HG02981 (cell line): Measurements from ENCODE around the gene CCBE1.

ENCODE experiments used
- ATAC-seq: cut with Tn5 transposase; IDR thresholded peaks from one replicate; pipeline ENCODE4 v1.9.1; 2021; ENCODE audit warnings: mild to moderate bottlenecking, moderate library complexity; ENCODE audit not compliant: unreplicated experiment

The CCBE1 gene

DNA sequence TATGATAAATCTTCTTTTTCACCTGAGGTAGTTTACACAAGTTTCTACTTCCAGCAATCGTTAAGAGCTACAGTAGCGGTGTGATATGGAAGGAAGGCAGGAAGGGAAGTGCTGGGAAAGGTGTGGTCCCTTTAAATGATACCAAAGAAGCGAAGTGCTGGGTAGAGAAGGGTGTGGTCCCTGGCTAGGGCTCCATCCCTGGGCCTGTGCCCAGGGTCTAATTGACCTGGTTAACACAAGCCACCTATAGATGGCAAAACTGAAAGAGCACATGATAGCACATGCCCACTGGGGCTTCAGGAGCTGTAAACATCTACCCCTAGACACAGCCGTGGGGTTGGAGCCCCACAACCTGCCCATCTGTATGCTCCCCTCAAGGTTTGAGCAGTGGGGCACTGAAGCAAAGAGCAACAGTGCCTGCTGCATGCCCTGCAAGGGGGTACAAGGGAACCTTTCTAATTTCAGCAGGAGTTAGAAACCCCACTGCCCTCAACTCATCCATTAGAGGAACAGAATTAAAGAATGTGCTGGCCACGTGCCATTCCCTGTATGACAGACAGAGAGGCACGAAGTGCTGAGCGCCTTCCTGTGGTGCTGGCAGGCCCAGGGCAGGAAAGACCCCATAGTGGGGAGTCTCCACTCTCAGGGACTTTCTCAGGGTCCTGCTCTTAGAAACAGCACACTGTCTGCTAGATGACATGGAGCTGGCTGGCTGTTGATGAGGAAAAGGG, 185.0 kb downstream of the CCBE1 start:
- no peak for ATAC-seq

DNA sequence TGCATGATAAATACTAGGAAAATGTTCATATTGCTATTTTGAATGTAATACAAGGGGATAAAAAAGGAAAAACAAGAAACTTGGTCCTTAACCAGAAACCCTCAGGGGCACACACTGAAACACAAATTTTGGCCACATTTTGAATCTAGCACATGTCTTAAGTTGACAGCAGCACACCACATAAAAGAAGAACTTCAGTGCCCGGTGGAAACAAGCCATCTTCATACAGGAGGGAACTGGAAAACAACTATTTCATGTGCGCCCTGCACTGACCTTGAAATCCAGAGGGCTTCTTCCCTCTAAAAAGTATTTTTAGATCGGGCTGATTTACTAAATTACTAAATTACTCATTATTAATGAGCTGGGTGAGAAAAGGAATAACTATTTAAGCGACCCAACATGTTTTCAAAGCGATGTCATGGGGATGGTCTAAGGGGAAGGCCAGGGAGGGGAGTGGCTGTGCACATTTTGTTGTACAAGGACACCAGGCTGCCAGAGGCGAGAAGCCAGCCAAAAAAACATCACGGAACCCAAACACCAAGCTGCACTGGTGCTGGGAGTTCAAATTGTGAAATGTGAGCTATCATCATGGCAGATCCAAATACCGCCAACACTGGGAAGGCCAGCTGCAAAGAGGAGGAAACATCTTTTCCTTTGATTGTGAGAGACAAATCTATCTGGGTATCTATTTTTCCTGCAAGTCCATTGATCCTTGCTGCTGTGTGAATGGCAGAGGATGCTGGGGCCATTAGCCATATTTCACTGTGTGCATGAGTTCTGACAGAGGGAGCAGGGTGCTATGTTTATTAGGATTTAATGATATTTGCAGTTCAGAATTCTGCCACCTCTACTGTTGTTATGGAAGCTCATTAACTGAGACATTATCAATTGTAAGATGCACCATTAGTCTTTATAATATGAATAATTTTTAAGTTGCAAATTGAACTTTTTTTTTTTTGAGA, 187.5 kb downstream of the CCBE1 start:
- no peak for ATAC-seq

DNA sequence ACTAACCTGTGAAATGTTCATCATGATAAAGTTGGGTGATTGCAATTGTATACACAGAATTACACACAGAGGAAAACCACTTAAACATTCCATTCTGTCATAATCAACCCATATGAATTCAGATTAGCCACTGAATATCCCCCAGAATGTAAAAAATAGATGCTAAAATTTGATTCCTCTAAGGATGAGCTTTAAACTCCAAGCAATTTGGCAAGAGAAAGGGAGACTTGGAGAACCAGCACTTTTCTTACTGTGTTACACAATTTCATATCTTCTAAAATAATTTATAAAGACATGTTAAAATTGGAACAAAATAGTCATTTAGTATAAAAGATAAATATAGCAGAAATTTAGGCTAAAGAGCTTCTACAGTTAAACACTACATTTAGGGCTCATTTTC, 191.9 kb downstream of the CCBE1 start:
- no peak for ATAC-seq

DNA sequence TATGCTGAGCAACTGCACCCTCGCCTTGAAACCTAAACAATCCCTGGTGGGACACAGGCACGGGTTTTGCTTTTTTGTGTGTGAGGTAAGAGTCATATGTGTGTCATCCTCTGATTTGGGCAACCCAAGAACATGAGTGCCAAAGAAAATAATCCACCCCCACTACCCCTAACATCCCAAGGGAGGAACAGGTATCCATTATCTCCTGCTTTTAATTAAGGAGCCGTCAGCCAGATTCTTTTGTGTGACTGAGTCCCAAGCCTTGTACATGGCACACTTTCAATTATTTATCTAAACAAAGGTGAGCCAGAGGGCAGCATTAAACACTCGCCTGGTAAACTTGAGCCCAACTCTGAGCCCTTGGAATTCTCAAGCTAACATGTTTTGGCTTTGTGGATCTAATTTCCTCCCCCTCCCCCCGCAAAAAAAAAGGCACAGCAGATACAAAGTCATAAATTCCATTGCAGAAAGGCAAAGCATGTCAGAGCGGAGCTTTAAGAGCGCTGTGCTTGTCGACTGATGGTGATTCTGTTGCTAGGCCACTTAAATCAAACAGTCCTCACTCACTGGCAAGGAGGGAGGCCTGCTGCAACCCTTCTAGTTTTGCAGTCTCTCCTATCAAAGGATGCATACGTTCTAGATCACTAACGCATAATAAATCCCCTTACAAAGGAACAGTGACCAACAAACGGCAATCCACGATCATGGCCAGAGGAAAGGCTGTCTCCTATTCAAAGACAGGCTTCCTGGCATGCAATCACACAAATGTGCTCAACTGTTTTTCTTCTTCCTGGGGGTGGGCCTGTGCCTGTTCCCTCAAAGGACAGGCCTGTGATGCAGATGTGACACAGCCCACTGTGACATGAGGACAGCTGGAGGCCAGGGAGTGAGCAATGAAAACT, 194.7 kb downstream of the CCBE1 start:
- no peak for ATAC-seq

DNA sequence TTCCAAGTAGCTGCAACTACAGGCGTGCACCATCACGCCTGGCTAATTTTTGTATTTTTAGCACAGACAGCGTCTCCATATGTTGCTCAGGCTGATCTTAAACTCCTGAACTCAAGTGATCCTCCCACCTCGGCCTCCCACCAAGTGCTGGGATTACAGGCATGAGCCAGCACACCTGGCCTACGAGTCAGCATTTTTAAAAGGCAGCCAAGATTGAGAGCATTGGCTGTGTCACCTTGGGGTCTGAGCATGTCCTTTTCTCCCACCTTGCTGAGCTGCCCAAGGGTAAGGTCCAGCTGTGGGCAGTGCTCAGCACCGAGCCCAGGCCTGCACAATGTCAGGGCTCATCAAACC, 195.3 kb downstream of the CCBE1 start:
- no peak for ATAC-seq

DNA sequence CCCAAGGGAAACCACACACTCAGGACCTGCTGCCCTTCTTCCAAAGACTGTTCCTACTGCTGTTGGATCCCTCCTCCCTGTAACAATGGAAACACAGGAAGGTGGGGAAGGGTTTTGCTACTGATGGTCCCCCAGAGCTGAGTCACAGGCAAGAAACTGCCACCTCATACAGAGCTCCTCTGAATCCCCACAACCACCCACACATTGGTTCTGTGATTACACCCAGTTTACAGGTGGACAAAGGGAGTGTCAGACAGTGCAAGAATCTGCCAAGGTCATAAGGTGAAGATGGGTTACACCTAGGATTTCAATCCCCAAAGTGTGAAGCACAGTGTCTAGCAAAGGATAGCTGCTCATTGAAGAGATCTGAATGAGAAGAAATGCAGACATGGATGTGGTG, 196.5 kb downstream of the CCBE1 start:
- no peak for ATAC-seq

DNA sequence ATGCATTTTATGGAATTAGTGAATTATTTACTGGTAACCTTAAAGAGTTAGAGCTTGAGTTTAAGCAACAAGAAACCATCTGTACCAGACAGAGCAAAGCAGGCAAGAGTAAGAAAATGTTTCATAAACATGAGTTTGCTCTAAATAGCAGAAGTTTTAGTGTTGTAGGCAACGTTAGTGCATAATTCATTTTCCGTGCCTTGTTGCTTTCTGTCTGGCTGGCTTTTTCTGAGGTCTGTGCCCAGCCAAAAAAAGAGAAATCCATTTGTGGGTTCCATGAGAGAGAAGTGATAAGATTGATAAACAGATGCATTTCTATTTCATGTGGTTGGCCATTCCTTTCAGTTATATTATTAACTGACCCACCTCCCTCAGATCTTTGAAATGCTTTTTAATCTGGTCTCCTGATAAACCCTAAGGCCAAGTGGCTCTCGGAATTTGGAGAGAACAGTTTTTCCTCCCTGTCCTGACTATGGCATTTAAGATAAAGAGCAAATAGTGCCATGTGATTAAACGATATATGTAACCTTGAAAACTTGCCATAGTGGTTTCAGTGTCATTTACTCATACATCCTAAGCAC, 198.6 kb downstream of the CCBE1 start:
- no peak for ATAC-seq

DNA sequence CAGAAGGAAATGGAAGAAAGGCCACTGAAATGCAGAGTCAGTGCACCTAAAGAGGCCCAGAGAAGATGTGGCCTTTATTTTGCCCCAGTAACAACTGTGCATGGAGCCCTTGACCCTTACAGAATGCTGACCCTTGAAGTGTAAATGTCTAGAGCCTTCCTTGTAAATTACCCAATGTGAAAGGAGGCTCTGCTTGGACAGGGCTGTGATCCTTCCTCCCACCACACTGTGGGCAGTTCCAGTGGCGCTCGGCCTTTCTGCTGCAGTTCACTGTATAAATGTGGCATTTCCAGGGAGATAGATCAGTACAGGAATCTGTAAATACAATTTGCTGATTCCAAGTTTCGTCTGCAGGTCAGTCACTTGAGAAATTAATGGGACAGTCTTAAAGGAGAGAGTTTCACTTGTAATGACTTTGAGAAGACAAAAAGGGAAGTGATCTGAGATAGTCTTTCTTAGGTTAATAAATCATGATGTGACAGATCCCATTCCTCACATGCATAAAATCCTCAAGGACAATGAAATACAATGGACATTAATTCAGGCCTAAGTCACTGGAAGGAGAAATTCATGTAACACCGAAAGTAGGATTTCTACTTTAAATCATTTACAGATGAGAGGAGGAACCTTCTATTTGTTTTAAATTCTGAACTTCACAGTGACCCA, 204.3 kb downstream of the CCBE1 start:
- no peak for ATAC-seq

DNA sequence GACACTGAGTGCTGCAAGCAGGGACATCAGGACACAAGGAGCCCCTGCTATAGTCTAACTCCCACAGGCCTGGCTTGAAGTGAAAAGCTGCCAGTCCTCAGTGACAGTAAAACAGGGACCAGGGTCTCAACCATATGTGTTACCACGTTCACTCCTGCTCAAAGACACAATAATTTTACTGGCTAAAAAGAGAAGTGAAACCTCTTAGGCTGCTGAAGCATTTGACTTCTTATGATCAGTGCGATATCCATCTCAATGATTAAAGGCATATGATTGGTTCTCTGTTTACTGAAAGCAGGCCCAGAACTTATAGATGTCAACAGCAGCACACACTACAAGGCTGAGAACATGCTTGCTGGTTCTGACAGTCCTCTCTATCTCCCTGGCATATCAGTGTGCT, 208.3 kb downstream of the CCBE1 start:
- peak; percentile 68 for ATAC-seq

DNA sequence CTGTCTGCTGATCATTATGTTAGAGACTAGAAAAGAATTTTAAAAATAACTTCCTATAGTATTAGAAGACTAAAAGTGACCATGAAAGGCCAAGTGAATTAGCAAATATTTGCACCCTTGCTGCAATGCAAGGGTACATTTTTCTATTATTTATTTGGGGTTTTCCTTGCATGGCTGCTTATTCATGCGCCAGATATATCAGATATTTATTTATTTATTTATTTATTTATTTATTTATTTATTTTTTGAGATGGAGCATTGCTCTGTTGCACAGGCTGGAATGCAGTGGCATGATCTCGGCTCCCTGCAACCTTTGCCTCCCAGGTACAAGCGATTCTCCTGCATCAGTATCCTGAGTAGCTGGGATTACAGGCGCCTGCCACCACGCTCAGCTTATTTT, 211.8 kb downstream of the CCBE1 start:
- ATAC-seq, result no peak

DNA sequence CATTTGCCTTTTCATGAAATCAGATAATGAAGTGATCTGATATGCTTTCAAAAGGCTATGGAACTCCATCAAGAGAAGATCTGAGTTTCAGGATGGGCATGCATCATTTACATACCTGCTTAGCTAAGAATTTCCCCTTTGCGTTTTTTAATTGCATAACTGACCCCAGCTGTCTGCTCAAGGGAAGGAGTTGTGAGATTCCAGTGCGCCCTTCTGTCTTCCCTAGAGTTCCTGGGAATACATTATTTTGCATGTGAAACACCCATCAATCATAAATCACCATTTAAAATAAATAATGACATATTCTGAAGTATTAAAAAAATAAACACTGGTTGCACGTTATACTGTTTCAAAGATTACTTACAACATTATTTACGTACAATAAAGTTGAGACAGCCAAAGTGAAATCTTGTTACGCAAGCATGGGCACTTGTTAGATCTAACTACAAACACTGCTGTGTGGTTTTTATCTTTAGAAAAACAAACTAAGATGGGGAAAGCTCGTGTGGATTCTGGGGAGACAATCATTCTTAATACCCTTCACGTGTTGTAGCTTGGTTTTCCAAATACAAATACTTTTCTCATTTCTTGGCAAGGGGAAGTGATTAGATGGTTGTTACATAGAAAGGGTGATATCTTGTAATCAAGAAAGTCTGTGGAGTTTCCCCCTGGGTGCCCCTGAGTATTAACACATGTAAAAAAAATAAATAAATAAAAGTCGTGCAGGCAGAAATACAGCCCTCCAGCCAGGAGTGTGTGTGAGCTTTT, 212.5 kb downstream of the CCBE1 start:
- no peak for ATAC-seq

DNA sequence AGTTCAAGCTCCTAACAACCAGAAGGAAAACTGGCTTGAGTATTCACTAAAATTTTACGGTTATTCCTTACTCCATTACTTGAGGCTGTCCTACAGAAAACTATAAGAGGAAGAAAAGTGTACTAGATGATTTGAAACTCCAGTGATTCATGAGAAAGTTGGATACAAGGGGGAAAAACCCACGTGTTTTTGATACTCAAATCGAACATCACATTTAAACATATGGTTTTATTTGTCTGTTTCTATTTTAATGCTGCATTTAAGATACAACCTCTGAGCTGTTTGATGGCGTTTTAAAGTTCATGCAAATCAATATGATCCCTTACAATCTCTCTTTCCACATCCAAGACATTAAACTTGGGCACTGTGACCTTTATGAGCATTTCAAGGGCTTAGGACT, 213.1 kb downstream of the CCBE1 start:
- ATAC-seq, result no peak

DNA sequence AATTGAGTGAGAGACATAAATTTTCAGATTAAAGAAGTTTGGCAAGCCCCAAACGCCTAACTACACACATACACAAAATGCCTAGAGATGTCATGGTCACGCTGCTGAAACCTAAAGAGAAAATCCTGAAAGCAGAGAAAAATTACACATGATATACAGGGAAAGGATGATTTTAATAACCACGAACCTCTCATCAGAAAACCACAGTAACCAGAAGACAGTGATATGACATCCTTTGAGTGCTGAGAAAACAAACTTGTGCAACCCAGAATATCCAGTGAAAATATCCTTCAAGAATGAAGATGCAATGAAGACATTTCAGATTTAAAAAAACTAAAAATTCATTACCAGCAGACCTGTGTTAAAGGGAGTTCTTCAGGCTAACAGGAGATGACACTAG, 215.8 kb downstream of the CCBE1 start:
- no peak for ATAC-seq

DNA sequence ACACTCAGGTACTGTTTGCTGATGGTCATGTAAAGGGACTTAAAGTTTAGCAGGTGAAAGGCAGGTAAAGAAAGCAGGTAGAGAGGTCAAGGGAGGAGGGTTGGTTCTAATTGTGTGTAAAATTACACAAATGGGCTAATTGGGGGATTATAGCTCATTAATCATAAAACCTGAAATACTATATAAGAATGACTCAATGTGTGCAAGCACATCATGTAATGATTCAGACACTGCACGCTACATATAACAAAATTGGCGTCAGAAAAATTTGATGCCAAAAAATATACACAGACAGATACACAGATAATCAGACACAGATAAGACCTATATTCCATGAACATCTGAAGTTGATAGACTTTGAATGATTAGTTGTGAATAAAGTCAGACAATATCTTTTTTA, 217.4 kb downstream of the CCBE1 start:
- ATAC-seq, result no peak

DNA sequence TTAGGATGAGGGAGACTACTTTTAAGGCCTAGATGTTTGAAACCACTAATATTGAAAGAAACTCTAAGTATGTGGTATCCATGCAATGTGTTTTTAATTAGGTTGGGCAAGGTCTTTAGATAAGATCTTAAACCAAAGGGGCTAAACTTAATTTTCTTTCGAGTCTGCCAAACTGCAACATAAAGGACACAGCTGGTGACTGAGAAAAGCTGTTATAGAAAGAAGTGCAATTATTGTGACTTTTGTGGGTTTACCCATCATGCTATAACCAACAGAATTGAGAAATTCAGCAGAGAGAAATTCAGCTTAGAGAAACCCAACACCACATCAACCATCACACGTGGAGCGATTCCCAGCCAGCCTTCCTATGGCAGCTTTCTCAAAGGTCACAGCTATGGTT, 218.6 kb downstream of the CCBE1 start:
- ATAC-seq, result no peak

DNA sequence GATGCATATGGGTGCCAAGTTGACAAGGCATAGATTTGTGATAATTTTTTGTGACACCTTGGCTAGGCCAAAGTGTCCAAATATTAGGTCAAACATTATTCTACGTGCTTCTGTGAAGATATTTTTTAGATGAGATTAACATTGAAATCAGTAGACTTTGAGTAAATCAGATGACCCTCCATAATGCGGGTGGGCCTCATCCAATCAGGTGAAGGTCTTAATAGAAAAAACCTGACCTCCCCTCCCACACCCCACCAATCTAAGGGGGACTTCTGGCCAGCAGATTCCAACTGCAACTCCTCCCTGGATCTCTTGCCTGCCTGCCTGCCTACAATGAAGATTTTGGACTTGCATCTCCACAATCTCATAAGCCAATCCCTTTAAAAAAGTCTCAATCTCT, 219.4 kb downstream of the CCBE1 start:
- ATAC-seq, result no peak

DNA sequence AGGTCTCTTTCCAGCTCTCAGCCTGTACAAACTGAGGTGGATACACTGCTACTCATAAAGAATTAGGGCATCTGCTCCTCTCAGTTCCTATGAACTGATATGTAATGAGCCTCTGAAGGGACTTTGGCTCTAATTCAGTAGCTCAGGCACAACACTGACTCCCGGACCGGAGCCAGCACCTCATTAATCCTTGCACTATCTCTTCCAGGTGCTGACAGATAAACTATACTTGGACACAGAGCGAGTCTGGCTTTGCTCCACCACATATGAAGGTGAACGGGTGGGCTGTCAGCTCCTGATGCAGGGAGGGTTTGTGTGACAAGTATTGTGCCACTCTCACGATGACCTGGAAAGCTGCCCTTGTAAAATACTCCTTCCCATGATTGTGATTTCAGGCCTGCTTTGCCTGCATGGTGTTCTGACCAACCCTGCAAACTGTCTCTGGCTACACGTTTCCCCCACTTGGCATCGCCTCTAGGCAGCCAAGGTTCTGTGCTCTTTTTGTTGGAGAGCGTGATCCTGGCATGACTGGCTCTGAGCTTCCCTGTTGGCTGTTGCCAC, 226.6 kb downstream of the CCBE1 start:
- no peak for ATAC-seq

DNA sequence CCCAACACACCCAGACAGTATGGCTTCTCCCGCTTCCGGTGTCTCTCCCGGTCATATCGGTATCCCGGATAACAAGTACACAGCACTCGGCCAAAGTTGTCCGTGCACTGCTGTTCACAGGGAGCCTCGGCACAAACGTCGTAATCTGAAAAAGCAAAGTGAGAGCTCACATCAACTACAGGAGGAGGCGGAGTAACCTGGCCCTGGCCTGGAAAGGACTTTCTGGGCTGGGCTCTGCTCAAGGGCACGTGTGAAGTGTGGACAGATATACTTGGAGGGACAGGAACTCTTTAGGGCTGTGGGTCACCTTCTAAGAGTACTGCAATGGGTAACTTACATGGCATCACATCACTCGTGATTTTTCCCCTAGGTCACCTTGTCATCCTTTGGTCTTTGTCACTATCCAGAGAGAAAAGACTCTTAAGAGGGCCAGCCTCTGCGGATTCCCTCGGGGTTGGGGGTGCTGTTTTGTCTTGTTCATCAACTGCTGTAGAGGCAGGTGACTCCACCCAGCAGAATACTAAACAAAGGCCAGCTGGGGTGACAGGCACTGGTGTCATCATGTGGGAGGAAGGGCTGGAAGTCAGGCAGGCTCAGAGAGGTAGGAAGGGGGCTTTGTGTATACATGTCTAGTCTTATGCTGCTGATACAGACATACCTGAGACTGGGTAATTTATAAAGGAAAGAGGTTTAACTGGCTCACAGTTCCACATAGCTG, 227.6 kb downstream of the CCBE1 start:
- no peak for ATAC-seq

DNA sequence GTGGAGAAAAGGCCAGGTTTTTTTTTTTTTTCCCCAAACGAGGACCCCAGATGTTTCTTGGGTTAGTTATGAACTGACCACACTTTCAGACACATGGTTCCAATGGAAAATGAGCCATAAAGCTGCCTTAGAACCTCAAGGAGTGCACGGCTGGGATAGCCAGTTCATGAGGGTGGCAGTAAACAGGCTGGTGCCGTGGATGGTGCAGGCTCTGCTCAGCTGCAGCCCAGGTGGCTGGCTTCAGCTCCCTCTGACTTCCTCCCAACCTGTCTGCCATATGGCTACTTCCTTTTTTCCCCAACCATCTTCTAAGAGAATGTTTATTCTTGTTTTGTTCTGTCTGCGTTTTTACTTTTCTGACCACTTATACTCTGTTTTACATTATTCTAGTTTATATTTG, 228.4 kb downstream of the CCBE1 start:
- no peak for ATAC-seq
